Measurements from ENCODE around the gene DNAJC15. TPM values are rescaled to one million over a fixed set of nuclear protein-coding genes. Genes with fewer than 3 reads are reported as not detected.

Gene DNAJC15
- total and polyA plus RNA-seq, 7 experiments from 2014 or later = 5.0 to 22.8 (median 10.5) TPM

- POLR2A ChIA-PET = interaction anchor here (2.2 kb wide), 1 partner anchor 9 kb away, joined by 5 read pairs; the partner anchor contains the start of gene EPSTI1
- no peak overlapping the region for H3K4me3 Mint-ChIP-seq
- Histone ChIP-seq H3K4me1 (ENCODE audit: control insufficient read depth in 2 of 2, insufficient read depth in 2 of 2, low read length in 2 of 2) (no peaks in the 10 kb centered on the region), H3K27ac (ENCODE audit: low read depth, low read length) (no peak overlapping the region), H3K27me3 (ENCODE audit: control insufficient read depth in 2 of 2, insufficient read depth in 2 of 2, low read length in 2 of 2) (no peaks in the 10 kb centered on the region), H3K9me3 (ENCODE audit: control insufficient read depth in 2 of 3, low read length in 3 of 3) (no peaks in the 10 kb centered on the region), H3K36me3 (ENCODE audit: control insufficient read depth in 2 of 3, insufficient read depth in 3 of 3, low read length in 3 of 3) (no peaks in the 10 kb centered on the region), H3K4me3 (ENCODE audit: low read length) (no peak overlapping the region)
- intact Hi-C loops (cut with micrococcal nuclease) = no loop called here
- H3K4me1 Mint-ChIP-seq = peaks cover 0 to 32% (median 0%) of the 10 kb centered on the region in 7 donors
- CTCF ChIA-PET = no interaction called here
- DNase-seq = no peak
- peak overlapping the region in 1 of 9 donors; percentile 23 for H3K27ac Mint-ChIP-seq
- H3K9me3 Mint-ChIP-seq = peaks cover 0 to 11% (median 6%) of the 10 kb centered on the region in 11 donors
- H3K27me3 Mint-ChIP-seq = peaks cover 0 to 2% (median 0%) of the 10 kb centered on the region in 5 donors
- peak; percentile 24 for ATAC-seq
- H3K36me3 Mint-ChIP-seq = peaks cover 0 to 9% (median 7%) of the 10 kb centered on the region in 5 donors
These were observed 22.7 kb upstream of the DNAJC15 start for GRCh38 chr13:43000676-43001075.

GRCh38 chr13:43002021-43002420, 21.4 kb upstream of the DNAJC15 start:
- peaks cover 0 to 11% (median 6%) of the 10 kb centered on the region in 11 donors for H3K9me3 Mint-ChIP-seq
- H3K4me1 Mint-ChIP-seq = peaks cover 0 to 19% (median 0%) of the 10 kb centered on the region in 7 donors
- no peaks in the 10 kb centered on the region for H3K9me3 ChIP-seq (ENCODE audit: control insufficient read depth in 2 of 3, low read length in 3 of 3)
- intact Hi-C loops (cut with micrococcal nuclease) = no loop called here
- no peak overlapping the region for H3K27ac ChIP-seq (ENCODE audit: low read depth, low read length)
- ATAC-seq (no peak), DNase-seq (no peak)
- H3K4me3 Mint-ChIP-seq = no peak overlapping the region
- peaks cover 0 to 9% (median 7%) of the 10 kb centered on the region in 5 donors for H3K36me3 Mint-ChIP-seq
- CTCF ChIA-PET = no interaction called here
- no peaks in the 10 kb centered on the region for H3K4me1 ChIP-seq (ENCODE audit: control insufficient read depth in 2 of 2, insufficient read depth in 2 of 2, low read length in 2 of 2)
- peaks cover 0 to 8% (median 0%) of the 10 kb centered on the region in 5 donors for H3K27me3 Mint-ChIP-seq
- peak overlapping the region in 1 of 9 donors; percentile 0 for H3K27ac Mint-ChIP-seq
- POLR2A ChIA-PET = interaction anchor here (2.2 kb wide), 1 partner anchor 10 kb away, joined by 5 read pairs; the partner anchor contains the start of gene EPSTI1
- H3K4me3 ChIP-seq (ENCODE audit: low read length) = no peak overlapping the region
- no peaks in the 10 kb centered on the region for H3K27me3 ChIP-seq (ENCODE audit: control insufficient read depth in 2 of 2, insufficient read depth in 2 of 2, low read length in 2 of 2)
- no peaks in the 10 kb centered on the region for H3K36me3 ChIP-seq (ENCODE audit: control insufficient read depth in 2 of 3, insufficient read depth in 3 of 3, low read length in 3 of 3)

DNA sequence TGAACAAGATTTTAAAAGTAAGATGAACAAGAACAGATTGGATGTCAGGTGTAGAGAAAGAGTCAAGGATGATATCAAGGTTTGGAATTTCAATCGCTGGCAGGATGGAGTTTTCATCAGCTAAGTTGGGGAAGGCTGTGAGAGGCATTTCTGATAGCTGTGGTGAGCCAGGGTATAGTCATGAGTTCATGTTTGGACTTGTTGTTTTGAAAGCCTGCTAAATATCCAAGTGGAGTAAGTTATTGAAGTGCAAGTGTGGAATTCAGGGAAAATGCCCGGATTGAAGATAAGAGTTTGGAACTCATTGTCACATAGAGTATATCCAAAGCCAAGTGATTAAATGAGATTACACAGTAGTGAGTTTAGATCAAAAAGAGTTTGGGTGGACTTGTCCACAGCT, 20.4 kb upstream of the DNAJC15 start:
- Mint-ChIP-seq H3K4me1 (peaks cover 0 to 9% (median 0%) of the 10 kb centered on the region in 7 donors), H3K36me3 (peaks cover 0 to 9% (median 7%) of the 10 kb centered on the region in 5 donors), H3K4me3 (no peak overlapping the region), H3K27ac (no peak overlapping the region), H3K9me3 (peaks cover 0 to 11% (median 6%) of the 10 kb centered on the region in 11 donors), H3K27me3 (peaks cover 0 to 12% (median 0%) of the 10 kb centered on the region in 5 donors)
- no peaks in the 10 kb centered on the region for H3K36me3 ChIP-seq (ENCODE audit: control insufficient read depth in 2 of 3, insufficient read depth in 3 of 3, low read length in 3 of 3)
- no peak overlapping the region for H3K27ac ChIP-seq (ENCODE audit: low read depth, low read length)
- H3K27me3 ChIP-seq (ENCODE audit: control insufficient read depth in 2 of 2, insufficient read depth in 2 of 2, low read length in 2 of 2) = no peaks in the 10 kb centered on the region
- DNase-seq (no peak), ATAC-seq (no peak)
- ChIA-PET CTCF (no interaction called here), POLR2A (no interaction called here)
- H3K9me3 ChIP-seq (ENCODE audit: control insufficient read depth in 2 of 3, low read length in 3 of 3) = no peaks in the 10 kb centered on the region
- H3K4me3 ChIP-seq (ENCODE audit: low read length) = no peak overlapping the region
- no peaks in the 10 kb centered on the region for H3K4me1 ChIP-seq (ENCODE audit: control insufficient read depth in 2 of 2, insufficient read depth in 2 of 2, low read length in 2 of 2)
- intact Hi-C loops (cut with micrococcal nuclease) = no loop called here

GRCh38 chr13:43003729-43004128, 19.7 kb upstream of the DNAJC15 start:
- ATAC-seq = no peak
- ChIA-PET POLR2A (no interaction called here), CTCF (interaction anchor here (0.6 kb wide), 1 partner anchor 35 kb away, joined by 4 read pairs; no protein-coding TSS in a partner anchor)
- Histone ChIP-seq H3K9me3 (ENCODE audit: control insufficient read depth in 2 of 3, low read length in 3 of 3) (no peaks in the 10 kb centered on the region), H3K4me1 (ENCODE audit: control insufficient read depth in 2 of 2, insufficient read depth in 2 of 2, low read length in 2 of 2) (no peaks in the 10 kb centered on the region), H3K27ac (ENCODE audit: low read depth, low read length) (no peak overlapping the region), H3K36me3 (ENCODE audit: control insufficient read depth in 2 of 3, insufficient read depth in 3 of 3, low read length in 3 of 3) (no peaks in the 10 kb centered on the region), H3K27me3 (ENCODE audit: control insufficient read depth in 2 of 2, insufficient read depth in 2 of 2, low read length in 2 of 2) (no peaks in the 10 kb centered on the region), H3K4me3 (ENCODE audit: low read length) (no peak overlapping the region)
- Mint-ChIP-seq H3K36me3 (peaks cover 0 to 10% (median 7%) of the 10 kb centered on the region in 5 donors), H3K4me1 (peaks cover 0 to 8% (median 0%) of the 10 kb centered on the region in 7 donors), H3K9me3 (peaks cover 0 to 11% (median 6%) of the 10 kb centered on the region in 11 donors), H3K27ac (no peak overlapping the region), H3K27me3 (peaks cover 0 to 16% (median 0%) of the 10 kb centered on the region in 5 donors), H3K4me3 (no peak overlapping the region)
- no peak for DNase-seq
- intact Hi-C loops (cut with micrococcal nuclease) = no loop called here

DNA sequence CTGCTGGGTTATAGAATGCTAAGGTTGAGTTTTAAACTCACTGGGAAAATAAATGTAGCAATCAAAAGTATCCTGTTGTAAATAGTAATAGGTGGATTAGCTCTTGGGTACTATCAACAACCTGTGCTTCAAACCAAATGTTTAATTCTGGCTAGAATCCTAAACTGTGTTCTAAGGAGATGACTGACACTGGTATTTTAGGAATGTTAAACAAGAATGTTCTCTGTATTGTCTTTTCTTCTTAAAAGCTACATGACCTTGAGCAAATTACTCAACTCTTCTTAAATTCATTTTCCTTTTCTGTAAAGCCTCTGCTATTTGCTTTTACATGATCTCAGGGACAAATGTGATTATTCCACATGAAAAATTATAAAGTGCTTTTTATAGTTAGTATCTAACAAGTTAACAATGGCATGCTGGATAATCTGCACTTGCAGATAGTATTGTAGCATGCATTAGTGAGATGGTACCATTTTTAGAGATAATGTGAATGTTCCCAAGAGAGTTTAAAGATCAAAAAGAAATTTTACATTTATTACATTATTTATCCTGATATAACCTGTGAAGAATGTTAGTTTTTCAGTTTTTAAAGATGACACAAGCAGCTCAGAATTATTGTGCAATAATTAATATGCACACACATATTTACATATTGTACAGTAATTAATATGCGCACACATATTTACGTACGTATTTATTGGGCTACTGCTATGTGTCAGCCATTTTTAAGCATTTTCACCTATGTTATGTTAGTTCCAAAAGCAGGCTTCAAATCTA, 17.7 kb upstream of the DNAJC15 start:
- Mint-ChIP-seq H3K36me3 (peaks cover 0 to 12% (median 7%) of the 10 kb centered on the region in 5 donors), H3K27me3 (peaks cover 0 to 25% (median 0%) of the 10 kb centered on the region in 5 donors), H3K27ac (no peak overlapping the region), H3K9me3 (peaks cover 0 to 11% (median 6%) of the 10 kb centered on the region in 11 donors), H3K4me1 (peaks cover 0 to 3% (median 0%) of the 10 kb centered on the region in 7 donors), H3K4me3 (no peak overlapping the region)
- ChIA-PET POLR2A (interaction anchor here (0.7 to 1.7 kb wide), 3 partner anchors 15 to 52 kb away, joined by 3 to 4 read pairs (median 3); partner anchors contain the start of gene DNAJC15), CTCF (interaction anchor here (1.0 kb wide), 1 partner anchor 71 kb away, joined by 3 read pairs; no protein-coding TSS in a partner anchor)
- H3K4me1 ChIP-seq (ENCODE audit: control insufficient read depth in 2 of 2, insufficient read depth in 2 of 2, low read length in 2 of 2) = no peaks in the 10 kb centered on the region
- H3K27me3 ChIP-seq (ENCODE audit: control insufficient read depth in 2 of 2, insufficient read depth in 2 of 2, low read length in 2 of 2) = no peaks in the 10 kb centered on the region
- no peak overlapping the region for H3K4me3 ChIP-seq (ENCODE audit: low read length)
- H3K9me3 ChIP-seq (ENCODE audit: control insufficient read depth in 2 of 3, low read length in 3 of 3) = no peaks in the 10 kb centered on the region
- intact Hi-C loops (cut with micrococcal nuclease) = no loop called here
- no peak overlapping the region for H3K27ac ChIP-seq (ENCODE audit: low read depth, low read length)
- DNase-seq (no peak), ATAC-seq (no peak)
- no peaks in the 10 kb centered on the region for H3K36me3 ChIP-seq (ENCODE audit: control insufficient read depth in 2 of 3, insufficient read depth in 3 of 3, low read length in 3 of 3)

GRCh38 chr13:43006893-43007631, 16.3 kb upstream of the DNAJC15 start:
- Mint-ChIP-seq H3K27me3 (peaks cover 0 to 25% (median 0%) of the 10 kb centered on the region in 5 donors), H3K36me3 (peaks cover 0 to 5% (median 4%) of the 10 kb centered on the region in 5 donors), H3K4me3 (no peak overlapping the region), H3K4me1 (no peaks in the 10 kb centered on the region), H3K27ac (peak overlapping the region in 2 of 9 donors; percentile 9 to 16), H3K9me3 (peaks cover 0 to 9% (median 4%) of the 10 kb centered on the region in 11 donors)
- H3K4me3 ChIP-seq (ENCODE audit: low read length) = no peak overlapping the region
- ATAC-seq (no peak), DNase-seq (no peak)
- no peaks in the 10 kb centered on the region for H3K4me1 ChIP-seq (ENCODE audit: control insufficient read depth in 2 of 2, insufficient read depth in 2 of 2, low read length in 2 of 2)
- no peak overlapping the region for H3K27ac ChIP-seq (ENCODE audit: low read depth, low read length)
- POLR2A ChIA-PET = interaction anchor here (1.2 kb wide), 1 partner anchor 15 kb away, joined by 6 read pairs; the partner anchor contains the start of gene EPSTI1
- no peaks in the 10 kb centered on the region for H3K9me3 ChIP-seq (ENCODE audit: control insufficient read depth in 2 of 3, low read length in 3 of 3)
- H3K27me3 ChIP-seq (ENCODE audit: control insufficient read depth in 2 of 2, insufficient read depth in 2 of 2, low read length in 2 of 2) = no peaks in the 10 kb centered on the region
- intact Hi-C loops (cut with micrococcal nuclease) = no loop called here
- CTCF ChIA-PET = no interaction called here
- H3K36me3 ChIP-seq (ENCODE audit: control insufficient read depth in 2 of 3, insufficient read depth in 3 of 3, low read length in 3 of 3) = no peaks in the 10 kb centered on the region
